ENCODE results near the gene NBEA.

NBEA gene

DNA sequence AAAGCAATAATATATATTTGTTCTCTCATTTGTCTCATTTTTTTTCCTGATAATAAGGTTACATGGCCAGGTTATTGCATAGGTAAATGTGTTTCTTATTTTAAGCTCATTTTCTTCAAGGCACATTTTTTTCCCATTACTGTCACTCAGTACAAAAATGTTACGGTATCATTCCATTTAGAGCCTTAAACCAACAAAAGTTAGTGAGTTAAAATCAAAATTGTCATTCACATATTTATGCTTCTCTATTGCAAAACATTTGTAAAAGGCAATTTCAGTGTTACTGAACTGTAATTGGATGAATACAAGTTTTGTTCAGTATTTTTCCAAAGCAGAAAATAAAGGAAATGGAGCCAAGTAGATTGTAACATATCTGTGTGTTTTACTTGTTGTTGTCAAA, 652.0 kb downstream of the NBEA start:
- H3K4me1 ChIP-seq = no peaks in the 10 kb centered on the region
- H3K4me2 ChIP-seq = no peak overlapping the region
- no peak overlapping the region for H3K9ac ChIP-seq
- H3K27ac ChIP-seq = no peak overlapping the region
- H3K27me3 ChIP-seq = no peaks in the 10 kb centered on the region
- no peak for TF ChIP-seq Cebpa-rat (IDR thresholded peaks at IDR 0.05)
- no peaks in the 10 kb centered on the region for H3K9me3 ChIP-seq (replicated peaks in 1 of 11)
- no peaks in the 10 kb centered on the region for H4K20me1 ChIP-seq
- H3K4me3 ChIP-seq = no peak overlapping the region
- no peaks in the 10 kb centered on the region for H3K36me3 ChIP-seq

DNA sequence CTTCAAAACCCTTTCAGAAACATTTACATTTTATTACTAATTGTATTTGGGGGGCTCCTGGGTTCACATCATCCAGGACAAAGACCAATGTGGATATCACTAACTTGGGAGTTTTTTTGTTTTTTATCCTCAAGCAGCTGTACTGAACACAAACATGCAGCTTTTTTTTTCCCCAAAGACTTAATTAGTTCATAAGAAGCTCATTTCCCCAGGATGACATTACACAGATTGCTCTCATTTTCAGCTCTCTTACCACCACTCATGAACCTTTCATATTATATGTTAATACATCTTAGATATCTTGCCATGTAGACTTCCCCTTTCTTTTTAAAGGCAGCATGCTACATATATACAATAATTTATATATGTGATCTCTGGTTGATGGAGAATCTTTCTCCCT, 653.1 kb downstream of the NBEA start:
- no peaks in the 10 kb centered on the region for H3K27me3 ChIP-seq
- TF ChIP-seq Cebpa-rat (IDR thresholded peaks at IDR 0.05) = no peak
- no peak overlapping the region for H3K9ac ChIP-seq
- H4K20me1 ChIP-seq = no peaks in the 10 kb centered on the region
- H3K9me3 ChIP-seq (replicated peaks in 1 of 11) = no peaks in the 10 kb centered on the region
- no peak overlapping the region for H3K27ac ChIP-seq
- no peaks in the 10 kb centered on the region for H3K36me3 ChIP-seq
- H3K4me2 ChIP-seq = no peak overlapping the region
- H3K4me1 ChIP-seq = no peaks in the 10 kb centered on the region
- no peak overlapping the region for H3K4me3 ChIP-seq

DNA sequence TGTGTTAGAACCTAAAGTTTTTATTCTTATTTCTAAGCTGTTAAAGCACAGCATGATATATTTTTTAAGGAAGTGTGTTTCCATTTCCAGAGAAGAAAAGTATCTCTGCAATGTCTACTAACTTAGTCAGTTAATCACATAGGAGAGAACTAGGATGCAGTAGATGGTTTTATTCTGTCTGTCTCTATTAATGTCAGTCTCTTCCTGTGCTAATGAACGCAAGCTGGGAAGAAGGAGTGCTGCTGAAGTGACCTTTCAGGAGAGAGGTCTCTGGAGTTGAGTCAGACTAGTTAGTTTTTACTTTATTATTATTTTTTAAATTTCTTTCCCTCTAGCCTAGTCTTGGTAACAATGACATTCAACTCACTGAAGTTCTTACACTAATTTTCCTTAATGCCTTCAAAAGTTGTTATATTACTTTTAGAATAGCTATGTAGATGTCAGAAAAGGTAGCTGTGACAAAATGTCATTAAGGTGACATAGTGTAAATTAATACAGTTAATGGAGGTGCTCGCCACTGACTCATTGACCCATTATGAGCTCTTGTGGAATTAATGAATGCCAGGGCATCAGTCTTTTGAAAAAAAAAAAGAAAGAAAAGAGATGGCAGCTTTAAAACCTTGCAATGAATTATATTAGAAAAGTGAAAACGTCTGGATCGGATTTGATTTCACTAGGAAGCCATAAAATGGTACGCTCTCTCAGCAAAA, 654.4 kb downstream of the NBEA start:
- Histone ChIP-seq H4K20me1 (no peaks in the 10 kb centered on the region), H3K27me3 (no peaks in the 10 kb centered on the region), H3K4me1 (no peaks in the 10 kb centered on the region), H3K27ac (no peak overlapping the region), H3K9me3 (replicated peaks in 1 of 11) (no peaks in the 10 kb centered on the region), H3K36me3 (no peaks in the 10 kb centered on the region), H3K4me2 (no peak overlapping the region), H3K4me3 (no peak overlapping the region), H3K9ac (no peak overlapping the region)
- no peak for TF ChIP-seq Cebpa-rat (IDR thresholded peaks at IDR 0.05)

DNA sequence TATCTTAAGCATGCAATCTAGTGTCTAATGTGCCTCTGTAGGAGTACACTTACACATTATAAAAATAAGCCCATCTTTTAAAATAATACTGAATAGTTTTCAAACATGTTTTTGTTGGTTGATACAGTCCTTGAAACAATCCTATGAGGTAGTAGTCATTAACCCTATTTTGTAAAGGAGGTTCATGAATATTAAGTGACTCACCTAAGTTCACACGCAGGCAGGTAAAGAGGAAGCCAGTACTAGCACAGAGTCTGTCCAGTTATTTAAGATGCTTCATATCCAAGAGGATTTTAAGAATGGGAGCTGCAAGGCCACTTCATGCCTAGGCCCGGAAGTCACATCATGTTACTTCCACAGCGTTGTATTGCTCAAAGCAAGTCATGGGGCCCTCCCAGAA, 655.4 kb downstream of the NBEA start:
- no peak overlapping the region for H3K27ac ChIP-seq
- no peak overlapping the region for H3K4me2 ChIP-seq
- no peaks in the 10 kb centered on the region for H3K36me3 ChIP-seq
- TF ChIP-seq Cebpa-rat (IDR thresholded peaks at IDR 0.05) = no peak
- no peak overlapping the region for H3K9ac ChIP-seq
- H3K9me3 ChIP-seq (replicated peaks in 1 of 11) = no peaks in the 10 kb centered on the region
- no peak overlapping the region for H3K4me3 ChIP-seq
- H3K4me1 ChIP-seq = no peaks in the 10 kb centered on the region
- no peaks in the 10 kb centered on the region for H4K20me1 ChIP-seq
- no peaks in the 10 kb centered on the region for H3K27me3 ChIP-seq

DNA sequence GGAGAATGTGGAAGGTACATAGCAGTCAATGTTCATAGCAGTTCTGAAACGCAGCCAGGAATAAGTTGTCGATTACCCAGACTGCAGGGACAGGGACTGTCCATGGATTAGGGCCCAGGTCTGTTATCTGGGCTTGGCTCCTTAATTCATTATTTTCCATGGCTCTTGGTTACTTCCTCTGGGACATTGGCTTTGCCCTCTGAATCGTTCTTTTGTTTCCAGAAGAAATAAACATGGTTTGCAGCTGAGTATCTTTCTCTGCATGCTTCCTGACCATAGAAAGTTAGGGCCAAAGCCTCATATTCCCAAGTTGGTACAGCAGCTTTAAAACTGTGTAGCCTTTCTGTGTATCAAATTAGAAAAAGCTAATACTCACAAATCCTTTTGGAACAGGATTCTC, 656.2 kb downstream of the NBEA start:
- no peak for TF ChIP-seq Cebpa-rat (IDR thresholded peaks at IDR 0.05)
- H3K4me2 ChIP-seq = no peak overlapping the region
- no peaks in the 10 kb centered on the region for H3K9me3 ChIP-seq (replicated peaks in 1 of 11)
- no peak overlapping the region for H3K27ac ChIP-seq
- no peaks in the 10 kb centered on the region for H3K27me3 ChIP-seq
- no peak overlapping the region for H3K4me3 ChIP-seq
- H3K4me1 ChIP-seq = no peaks in the 10 kb centered on the region
- H4K20me1 ChIP-seq = no peaks in the 10 kb centered on the region
- no peak overlapping the region for H3K9ac ChIP-seq
- no peaks in the 10 kb centered on the region for H3K36me3 ChIP-seq

DNA sequence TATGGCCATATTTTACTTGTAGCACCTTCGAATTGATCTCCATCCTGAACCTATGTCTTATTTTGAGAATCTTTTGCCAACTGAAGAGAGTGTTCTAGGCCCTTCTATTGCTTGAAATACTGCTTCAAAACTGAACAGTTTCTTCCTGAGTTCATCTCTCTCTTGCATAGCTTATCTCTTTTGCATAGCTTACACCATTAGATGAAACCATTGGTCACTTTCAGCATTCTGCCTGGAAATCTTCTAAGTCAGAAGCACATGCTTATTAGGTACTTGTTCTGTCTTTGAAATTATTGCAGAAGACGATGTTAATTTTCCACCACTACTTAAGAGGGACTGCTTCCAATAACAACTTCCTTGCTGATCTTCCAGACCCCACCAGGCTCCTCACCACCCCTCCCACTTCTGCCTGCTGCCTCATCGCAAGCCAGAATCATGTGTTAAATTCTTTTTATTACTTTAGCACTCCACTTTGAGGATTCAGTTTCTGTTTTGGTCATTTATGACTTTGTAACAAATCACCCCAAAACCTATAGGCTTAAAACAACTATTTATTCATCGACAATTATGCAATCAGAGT, 656.8 kb downstream of the NBEA start:
- no peaks in the 10 kb centered on the region for H3K9me3 ChIP-seq (replicated peaks in 1 of 11)

DNA sequence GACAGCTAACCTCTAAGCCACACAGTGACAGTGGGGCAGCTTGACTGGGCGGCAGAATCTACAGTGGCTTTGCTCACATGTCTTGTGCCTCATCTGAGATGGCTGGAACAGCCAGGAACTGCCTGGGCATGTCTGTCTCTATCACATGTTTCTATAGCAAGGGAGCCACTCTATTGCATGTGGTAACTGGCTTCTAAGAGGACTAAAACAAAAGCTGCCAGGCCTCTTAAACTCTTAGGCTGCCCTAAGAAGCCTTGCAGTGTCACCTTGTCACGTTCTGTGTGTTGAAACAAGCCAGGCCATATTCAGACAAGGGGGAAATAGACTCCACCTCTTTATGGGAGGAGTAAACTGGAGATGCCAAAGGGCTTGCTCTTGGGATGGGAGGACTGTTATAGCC, 657.3 kb downstream of the NBEA start:
- TF ChIP-seq Cebpa-rat (IDR thresholded peaks at IDR 0.05) = no peak
- H3K4me2 ChIP-seq = no peak overlapping the region
- H3K27me3 ChIP-seq = no peaks in the 10 kb centered on the region
- H3K9me3 ChIP-seq (replicated peaks in 1 of 11) = no peaks in the 10 kb centered on the region
- no peak overlapping the region for H3K4me3 ChIP-seq
- no peak overlapping the region for H3K9ac ChIP-seq
- H3K36me3 ChIP-seq = no peaks in the 10 kb centered on the region
- no peak overlapping the region for H3K27ac ChIP-seq
- no peaks in the 10 kb centered on the region for H3K4me1 ChIP-seq
- H4K20me1 ChIP-seq = no peaks in the 10 kb centered on the region; a peak in 1 of 22 replicates

More for the DNA sequence above, 656.8 kb downstream of the NBEA start:
- Histone ChIP-seq H3K27ac (no peak overlapping the region), H3K4me1 (no peaks in the 10 kb centered on the region), H3K27me3 (no peaks in the 10 kb centered on the region), H3K36me3 (no peaks in the 10 kb centered on the region), H3K4me2 (no peak overlapping the region), H3K9ac (no peak overlapping the region), H3K4me3 (no peak overlapping the region), H4K20me1 (no peaks in the 10 kb centered on the region)
- TF ChIP-seq Cebpa-rat (IDR thresholded peaks at IDR 0.05) = no peak

DNA sequence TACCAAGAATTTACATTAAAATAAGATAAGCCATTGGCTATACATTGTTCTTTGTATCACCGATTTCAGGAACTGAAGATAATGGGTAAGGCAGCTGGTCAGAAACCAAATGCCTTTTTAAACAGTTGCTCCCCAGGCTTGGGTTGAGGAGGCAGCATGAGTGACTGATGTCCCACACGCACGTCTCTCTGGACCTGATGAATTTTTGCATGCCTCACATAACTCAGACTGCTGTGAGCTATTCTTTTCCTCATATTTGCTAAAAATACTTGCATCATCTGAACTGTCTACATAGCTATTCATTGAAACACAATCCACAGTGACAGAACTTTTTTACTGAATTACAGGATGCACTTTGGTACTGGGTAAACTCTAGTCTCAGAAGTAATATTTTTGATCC, 658.1 kb downstream of the NBEA start:
- H4K20me1 ChIP-seq = no peaks in the 10 kb centered on the region; a peak in 1 of 22 replicates
- no peak overlapping the region for H3K4me3 ChIP-seq
- H3K27me3 ChIP-seq = no peaks in the 10 kb centered on the region
- no peak overlapping the region for H3K27ac ChIP-seq
- no peaks in the 10 kb centered on the region for H3K9me3 ChIP-seq (replicated peaks in 1 of 11)
- H3K36me3 ChIP-seq = no peaks in the 10 kb centered on the region
- no peaks in the 10 kb centered on the region for H3K4me1 ChIP-seq
- no peak for TF ChIP-seq Cebpa-rat (IDR thresholded peaks at IDR 0.05)
- H3K9ac ChIP-seq = no peak overlapping the region
- no peak overlapping the region for H3K4me2 ChIP-seq

DNA sequence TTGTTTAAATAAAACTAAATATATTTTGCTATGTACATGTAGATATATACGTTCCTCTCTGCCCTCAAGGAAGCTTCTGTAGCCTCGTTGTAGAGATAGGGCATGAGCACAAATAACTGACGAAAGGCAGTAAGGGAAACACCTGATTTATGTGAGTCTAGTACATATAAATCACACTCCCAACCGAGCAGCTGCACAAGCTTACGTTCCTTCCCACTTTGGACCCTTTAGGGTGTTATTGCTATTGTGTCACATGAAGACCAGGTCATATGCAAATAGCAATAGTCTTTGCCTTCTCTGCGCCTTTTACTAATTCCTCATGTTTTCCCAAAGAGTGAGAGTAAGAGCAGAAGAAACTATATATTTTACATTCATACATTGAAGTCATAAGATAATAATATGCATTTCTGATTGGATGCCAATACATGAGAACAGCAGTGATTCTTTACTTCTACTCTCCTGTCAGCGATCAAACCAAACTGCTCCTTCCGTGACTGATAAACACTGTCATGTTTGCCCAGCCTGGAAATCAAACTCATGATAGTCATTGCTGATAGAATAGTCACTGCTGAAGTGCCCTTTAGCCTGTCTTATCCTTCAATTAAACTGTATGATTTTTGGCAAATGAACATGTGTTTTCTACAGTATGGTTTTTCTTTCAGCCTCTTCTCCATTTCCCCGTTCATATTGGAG, 661.7 kb downstream of the NBEA start:
- H3K4me3 ChIP-seq = no peak overlapping the region
- no peak overlapping the region for H3K27ac ChIP-seq
- H3K4me2 ChIP-seq = no peak overlapping the region
- H3K36me3 ChIP-seq = no peaks in the 10 kb centered on the region
- H3K9me3 ChIP-seq (replicated peaks in 1 of 11) = no peaks in the 10 kb centered on the region
- no peak for TF ChIP-seq Cebpa-rat (IDR thresholded peaks at IDR 0.05)
- no peak overlapping the region for H3K9ac ChIP-seq
- no peaks in the 10 kb centered on the region for H3K4me1 ChIP-seq
- H3K27me3 ChIP-seq = no peaks in the 10 kb centered on the region
- H4K20me1 ChIP-seq = no peaks in the 10 kb centered on the region; a peak in 1 of 22 replicates

DNA sequence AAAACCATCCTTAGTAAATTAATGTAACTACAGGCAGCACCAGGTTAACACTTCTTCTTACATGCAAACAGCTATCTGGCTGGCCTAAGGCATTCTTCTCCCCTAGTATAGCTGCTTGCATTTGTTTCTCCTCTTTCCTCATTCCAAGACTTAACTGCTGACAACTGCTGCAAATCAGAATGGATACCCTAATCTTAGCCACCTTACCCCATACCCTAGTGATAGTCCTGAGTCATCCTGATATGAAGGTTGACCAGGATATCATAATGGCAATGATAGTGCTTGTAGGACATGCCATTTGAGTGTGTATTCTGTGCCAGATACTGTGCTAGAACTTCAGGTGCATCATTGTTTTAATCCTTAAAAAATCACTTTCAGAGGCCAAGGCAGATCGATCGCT, 672.6 kb downstream of the NBEA start:
- TF ChIP-seq Cebpa-rat (IDR thresholded peaks at IDR 0.05) = no peak
- Histone ChIP-seq H3K4me2 (no peak overlapping the region), H3K4me1 (no peaks in the 10 kb centered on the region)

More for the DNA sequence above, 672.6 kb downstream of the NBEA start:
- Histone ChIP-seq H4K20me1 (no peaks in the 10 kb centered on the region), H3K4me3 (no peak overlapping the region), H3K27me3 (no peaks in the 10 kb centered on the region), H3K9ac (no peak overlapping the region), H3K9me3 (replicated peaks in 1 of 11) (no peaks in the 10 kb centered on the region), H3K36me3 (no peaks in the 10 kb centered on the region), H3K27ac (no peak overlapping the region)
